HFFc6 (cell line): Measurements from ENCODE around the gene SSBP2. TPM values are rescaled to one million over a fixed set of nuclear protein-coding genes. Genes with fewer than 3 reads are reported as not detected.

Source experiments
- DNase-seq: peaks from one replicate; pipeline ENCODE4 v3.0.0-alpha.2; 2018
- H3K27ac Mint-ChIP-seq: 2 replicates; pipeline ENCODE4 v1.8.0; 2020; ENCODE audit warnings: mild to moderate bottlenecking, mixed read lengths
- H3K27me3 Mint-ChIP-seq: 2 replicates; pipeline ENCODE4 v1.8.0; 2021; ENCODE audit warnings: mild to moderate bottlenecking, moderate library complexity, mixed read lengths; ENCODE audit not compliant: insufficient read depth
- H3K36me3 Mint-ChIP-seq: 2 replicates; pipeline ENCODE4 v1.8.0; 2021; ENCODE audit warnings: low read depth, mixed read lengths
- H3K4me1 Mint-ChIP-seq: 2 replicates; pipeline ENCODE4 v1.8.0; 2020; ENCODE audit warnings: low read depth, mixed read lengths
- H3K4me3 Mint-ChIP-seq: 2 replicates; pipeline ENCODE4 v1.8.0; 2020; ENCODE audit warnings: mild to moderate bottlenecking, moderate library complexity, mixed read lengths
- H3K9me3 Mint-ChIP-seq: 2 replicates; pipeline ENCODE4 v1.8.0; 2020; ENCODE audit warnings: mild to moderate bottlenecking, mixed read lengths
- total RNA-seq, 6 experiments: library from RNA; stranded (reverse); fragmentation: NEBNext Ultra II Directional; extraction: Animal tissue kit (Norgen Biotek cat#: 25700); gene quantifications; 2 replicates in 1 of 6; 3 replicates in 5 of 6; pipeline ENCODE4 v1.2.3, GENCODE V29; 2021
- TF ChIP-seq, protein P1 (sequence below): fragments of 200-600 bp; sonication (generic); IDR thresholded peaks from 2 replicates; pipeline ENCODE4 v1.5.0; 2021; ENCODE audit warnings: antibody characterized with exemption, mild to moderate bottlenecking

The SSBP2 gene
- total RNA-seq, 6 experiments from 2014 or later, result 21.0 to 28.6 (median 25.1) TPM

DNA sequence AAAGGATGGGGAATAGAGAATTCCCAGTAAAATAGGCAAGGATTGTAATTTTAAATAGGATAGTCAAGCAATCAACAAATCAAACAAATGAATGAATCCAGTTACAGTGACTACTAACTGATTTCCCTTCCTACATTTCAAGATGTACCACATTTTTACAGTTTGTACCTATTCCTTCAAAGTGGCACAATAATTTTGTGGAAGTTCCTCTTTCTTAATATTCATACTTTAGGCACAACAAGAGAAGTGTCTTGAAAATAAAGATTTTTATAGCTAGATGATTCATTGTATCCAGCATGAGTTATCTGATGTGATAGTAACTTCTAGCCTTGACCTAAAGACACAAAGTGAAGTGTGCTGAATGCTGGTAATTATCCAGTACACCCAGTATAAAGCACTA lies 234.8 kb downstream of the SSBP2 start:
- H3K9me3 Mint-ChIP-seq, result no peaks in the 10 kb centered on the region
- TF ChIP-seq, protein P1, sequence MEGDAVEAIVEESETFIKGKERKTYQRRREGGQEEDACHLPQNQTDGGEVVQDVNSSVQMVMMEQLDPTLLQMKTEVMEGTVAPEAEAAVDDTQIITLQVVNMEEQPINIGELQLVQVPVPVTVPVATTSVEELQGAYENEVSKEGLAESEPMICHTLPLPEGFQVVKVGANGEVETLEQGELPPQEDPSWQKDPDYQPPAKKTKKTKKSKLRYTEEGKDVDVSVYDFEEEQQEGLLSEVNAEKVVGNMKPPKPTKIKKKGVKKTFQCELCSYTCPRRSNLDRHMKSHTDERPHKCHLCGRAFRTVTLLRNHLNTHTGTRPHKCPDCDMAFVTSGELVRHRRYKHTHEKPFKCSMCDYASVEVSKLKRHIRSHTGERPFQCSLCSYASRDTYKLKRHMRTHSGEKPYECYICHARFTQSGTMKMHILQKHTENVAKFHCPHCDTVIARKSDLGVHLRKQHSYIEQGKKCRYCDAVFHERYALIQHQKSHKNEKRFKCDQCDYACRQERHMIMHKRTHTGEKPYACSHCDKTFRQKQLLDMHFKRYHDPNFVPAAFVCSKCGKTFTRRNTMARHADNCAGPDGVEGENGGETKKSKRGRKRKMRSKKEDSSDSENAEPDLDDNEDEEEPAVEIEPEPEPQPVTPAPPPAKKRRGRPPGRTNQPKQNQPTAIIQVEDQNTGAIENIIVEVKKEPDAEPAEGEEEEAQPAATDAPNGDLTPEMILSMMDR, result no peak
- peak; percentile 7 for DNase-seq
- peaks cover 16% of the 10 kb centered on the region for H3K4me1 Mint-ChIP-seq
- H3K27ac Mint-ChIP-seq, result no peak overlapping the region
- H3K27me3 Mint-ChIP-seq, result no peaks in the 10 kb centered on the region
- no peak overlapping the region for H3K4me3 Mint-ChIP-seq
- no peaks in the 10 kb centered on the region for H3K36me3 Mint-ChIP-seq

DNA sequence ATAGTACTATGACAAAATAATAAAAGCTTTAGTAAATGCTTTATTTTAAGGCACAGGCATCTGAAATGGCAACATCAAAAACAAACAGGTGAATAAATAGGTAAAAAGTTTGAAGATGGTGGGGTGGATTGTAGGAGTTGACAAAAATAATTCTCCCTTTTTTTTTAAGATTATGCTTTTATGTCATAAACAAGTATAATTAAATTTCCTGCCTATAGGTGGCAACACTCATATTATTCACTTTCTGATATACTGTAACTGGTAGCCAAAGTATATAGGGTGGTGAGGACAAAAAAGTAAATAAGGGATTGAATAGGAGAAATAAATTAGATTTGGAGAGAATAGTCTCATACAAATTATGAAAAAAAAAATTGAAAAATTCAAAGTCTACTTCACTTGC lies 236.9 kb downstream of the SSBP2 start:
- H3K27me3 Mint-ChIP-seq, result no peaks in the 10 kb centered on the region
- H3K36me3 Mint-ChIP-seq, result no peaks in the 10 kb centered on the region
- H3K9me3 Mint-ChIP-seq, result no peaks in the 10 kb centered on the region
- no peak overlapping the region for H3K4me3 Mint-ChIP-seq
- no peak overlapping the region for H3K27ac Mint-ChIP-seq
- no peak for DNase-seq
- H3K4me1 Mint-ChIP-seq, result peaks cover 16% of the 10 kb centered on the region
- TF ChIP-seq, protein P1, result peak; percentile 70

DNA sequence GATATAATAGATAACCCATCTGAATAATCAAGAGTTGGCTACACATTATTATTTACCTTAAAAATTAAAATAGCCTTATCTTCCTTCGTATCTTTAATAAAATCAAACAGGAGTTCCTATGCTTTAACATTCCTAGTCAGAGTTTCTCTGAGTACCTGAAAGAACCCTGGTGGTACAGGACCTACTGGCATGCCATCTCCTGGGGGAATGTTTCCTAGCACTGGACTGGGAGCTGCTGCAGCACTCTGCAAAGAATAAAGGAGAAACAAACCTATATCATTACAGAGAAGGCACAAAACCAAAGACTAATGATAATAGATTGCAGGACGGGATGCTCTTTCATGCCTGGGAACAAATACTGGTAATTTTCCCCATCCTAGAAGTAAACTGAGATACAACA lies 237.4 kb downstream of the SSBP2 start:
- peaks cover 16% of the 10 kb centered on the region for H3K4me1 Mint-ChIP-seq
- no peaks in the 10 kb centered on the region for H3K36me3 Mint-ChIP-seq
- TF ChIP-seq, protein P1, result no peak
- H3K9me3 Mint-ChIP-seq, result no peaks in the 10 kb centered on the region
- H3K27me3 Mint-ChIP-seq, result no peaks in the 10 kb centered on the region
- DNase-seq, result no peak
- H3K4me3 Mint-ChIP-seq, result no peak overlapping the region
- H3K27ac Mint-ChIP-seq, result no peak overlapping the region

DNA sequence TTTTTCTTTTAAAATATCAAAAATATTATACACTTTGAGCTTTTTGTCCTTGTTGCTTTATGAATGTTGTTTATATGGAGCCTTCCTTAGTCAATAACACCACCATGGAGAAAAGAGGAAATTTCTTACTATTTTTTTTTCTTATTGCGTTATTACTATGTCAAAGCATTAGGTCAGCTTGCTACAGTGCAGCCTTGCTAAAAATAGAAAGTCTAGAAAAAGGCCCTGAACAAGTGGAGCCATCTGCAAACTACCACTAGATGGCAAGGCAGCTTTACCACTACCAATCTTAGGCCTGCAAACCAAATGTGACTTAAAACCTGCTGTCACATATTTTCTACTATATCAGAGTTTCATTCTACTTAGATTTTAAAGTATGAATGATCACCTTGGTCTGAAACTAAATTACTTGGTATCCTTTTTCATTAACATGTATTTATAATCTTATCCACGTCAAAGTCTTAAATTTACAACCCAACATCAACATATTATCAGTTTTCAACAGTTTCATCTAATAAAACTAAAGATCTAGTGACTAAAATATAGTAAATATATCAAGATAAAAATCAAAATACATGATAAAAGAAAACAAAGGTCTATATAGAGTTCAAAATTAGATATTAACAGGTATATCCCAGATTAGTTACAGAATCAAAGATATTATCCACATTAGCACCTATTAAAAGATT lies 243.9 kb downstream of the SSBP2 start:
- peak; percentile 87 for DNase-seq
- Mint-ChIP-seq H3K27ac (no peak overlapping the region), H3K27me3 (peaks cover 2% of the 10 kb centered on the region; the same call in 1 of the 2 replicates), H3K4me1 (peaks cover 11% of the 10 kb centered on the region; the same call in 1 of the 2 replicates), H3K36me3 (peaks cover 7% of the 10 kb centered on the region), H3K9me3 (no peaks in the 10 kb centered on the region), H3K4me3 (no peak overlapping the region)
- TF ChIP-seq, protein P1, result peak; percentile 91

DNA sequence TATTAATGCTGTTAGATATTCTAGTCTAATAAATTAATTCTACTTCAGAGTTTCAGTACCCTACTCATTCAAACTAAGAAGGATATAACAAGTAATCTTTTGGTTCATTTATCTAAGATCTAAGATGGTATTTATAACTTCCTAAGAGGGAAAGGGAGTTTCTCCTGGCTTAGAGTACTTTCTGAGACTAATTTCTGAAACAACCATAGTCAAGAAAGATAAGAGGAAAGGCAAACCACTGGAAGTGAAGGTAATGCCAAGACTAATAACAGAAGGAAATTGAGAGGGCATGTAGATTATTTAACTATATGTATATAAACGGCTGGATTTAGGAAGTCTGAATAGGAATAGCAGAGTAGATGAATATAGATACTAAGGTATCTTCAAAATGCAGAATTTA lies 244.5 kb downstream of the SSBP2 start:
- peaks cover 11% of the 10 kb centered on the region for H3K36me3 Mint-ChIP-seq
- H3K9me3 Mint-ChIP-seq, result no peaks in the 10 kb centered on the region
- peaks cover 2% of the 10 kb centered on the region; the same call in 1 of the 2 replicates for H3K27me3 Mint-ChIP-seq
- DNase-seq, result no peak
- no peak overlapping the region for H3K4me3 Mint-ChIP-seq
- no peak overlapping the region; the same call in 1 of the 2 replicates for H3K27ac Mint-ChIP-seq
- H3K4me1 Mint-ChIP-seq, result peaks cover 11% of the 10 kb centered on the region; the same call in 1 of the 2 replicates
- TF ChIP-seq, protein P1, result no peak
